Tibial artery (tissue), 4 donors: Measurements from ENCODE around the gene ATG14.

ENCODE experiments used
- DNase-seq, 2 donors: peaks; one replicate each; pipeline ENCODE4 v3.0.0-alpha.2; 2019
- H3K27ac ChIP-seq, 2 donors: fragments of 200-600 bp; sonication (generic) in 1 of 2; 1 replicate in 1 of 2; 2 replicates in 1 of 2; pipeline ENCODE4 v1.5.1; 2018 to 2019; ENCODE audit warnings: mild to moderate bottlenecking in 1 of 2
- H3K27me3 ChIP-seq, 2 donors: fragments of 200-600 bp; sonication (generic) in 1 of 2; one replicate each; pipeline versions ENCODE4 v1.5.1 to v1.6.0; 2016 to 2019
- H3K36me3 ChIP-seq, 3 donors: fragments of 200-600 bp; sonication (generic) in 2 of 3; one replicate each; pipeline ENCODE4 v1.5.1; 2016 to 2019; ENCODE audit warnings: mild to moderate bottlenecking in 2 of 3
- H3K4me1 ChIP-seq, 4 donors: fragments of 200-600 bp; sonication (generic) in 2 of 4; 1 replicate in 3 of 4; 2 replicates in 1 of 4; pipeline ENCODE4 v1.5.1; 2016 to 2019
- H3K4me3 ChIP-seq, 2 donors: fragments of 200-600 bp; sonication (generic) in 1 of 2; 1 replicate in 1 of 2; 2 replicates in 1 of 2; pipeline ENCODE4 v1.5.1; 2018 to 2019; ENCODE audit warnings: mild to moderate bottlenecking in 2 of 2
- H3K9me3 ChIP-seq, 3 donors: fragments of 200-600 bp; sonication (generic) in 1 of 3; one replicate each; pipeline ENCODE4 v1.5.1; 2016 to 2019
- CTCF ChIP-seq, 2 experiments: fragments of 200-600 bp in 1 of 2; fragments of 450-650 bp in 1 of 2; IDR thresholded peaks; one replicate each; pipeline ENCODE4 v1.5.1; 2017 to 2019; ENCODE audit warnings: antibody characterized with exemption in 2 of 2, mild to moderate bottlenecking in 1 of 2, moderate library complexity in 1 of 2
- intact Hi-C: fragments of 100-400 bp; cut with DNase I; formaldehyde crosslinking; loops from one replicate; pipeline ENCODE4 v1.15.0; 2023; ENCODE audit warnings: low total_unique reads

The ATG14 gene

GRCh38 chr14:55381040-55381439, 30.6 kb downstream of the ATG14 start:
- H3K4me3 ChIP-seq, result no peak overlapping the region
- peak overlapping the region; percentile 24 to 82 for H3K27ac ChIP-seq
- no peaks in the 10 kb centered on the region for H3K27me3 ChIP-seq
- H3K36me3 ChIP-seq, result peaks cover 59 to 85% (median 67%) of the 10 kb centered on the region in 3 donors
- intact Hi-C loops, result no loop called here
- no peaks in the 10 kb centered on the region for H3K9me3 ChIP-seq
- no peak for TF ChIP-seq CTCF (IDR thresholded peaks at IDR 0.05)
- peaks cover 0 to 34% (median 5%) of the 10 kb centered on the region in 4 donors for H3K4me1 ChIP-seq
- DNase-seq, result no peak

GRCh38 chr14:55377236-55377635, 34.4 kb downstream of the ATG14 start:
- no peak for TF ChIP-seq CTCF (IDR thresholded peaks at IDR 0.05)
- Histone ChIP-seq H3K27me3 (no peaks in the 10 kb centered on the region), H3K9me3 (no peaks in the 10 kb centered on the region), H3K36me3 (peaks cover 57 to 77% (median 71%) of the 10 kb centered on the region in 3 donors), H3K27ac (no peak overlapping the region), H3K4me1 (peaks cover 0 to 5% (median 3%) of the 10 kb centered on the region in 4 donors), H3K4me3 (no peak overlapping the region)
- intact Hi-C loops, result no loop called here
- no peak for DNase-seq

- Histone ChIP-seq H3K4me3 (no peak overlapping the region), H3K9me3 (no peaks in the 10 kb centered on the region), H3K27ac (no peak overlapping the region), H3K36me3 (peaks cover 44 to 73% (median 57%) of the 10 kb centered on the region in 3 donors), H3K27me3 (no peaks in the 10 kb centered on the region), H3K4me1 (no peaks in the 10 kb centered on the region)
- no peak for TF ChIP-seq CTCF (IDR thresholded peaks at IDR 0.05)
- DNase-seq, result no peak
- intact Hi-C loops, result no loop called here
These were observed 36.9 kb downstream of the ATG14 start for GRCh38 chr14:55374771-55375170.

GRCh38 chr14:55373784-55374705, 37.6 kb downstream of the ATG14 start:
- Histone ChIP-seq H3K4me3 (no peak overlapping the region), H3K36me3 (peaks cover 44 to 73% (median 59%) of the 10 kb centered on the region in 3 donors), H3K27ac (no peak overlapping the region), H3K27me3 (no peaks in the 10 kb centered on the region), H3K9me3 (no peaks in the 10 kb centered on the region), H3K4me1 (no peaks in the 10 kb centered on the region)
- no peak for DNase-seq
- intact Hi-C loops, result no loop called here
- no peak for TF ChIP-seq CTCF (IDR thresholded peaks at IDR 0.05)

- Histone ChIP-seq H3K27me3 (no peaks in the 10 kb centered on the region), H3K36me3 (peaks cover 48 to 73% (median 59%) of the 10 kb centered on the region in 3 donors), H3K27ac (no peak overlapping the region), H3K4me3 (no peak overlapping the region), H3K9me3 (no peaks in the 10 kb centered on the region), H3K4me1 (no peaks in the 10 kb centered on the region)
- no peak for TF ChIP-seq CTCF (IDR thresholded peaks at IDR 0.05)
- intact Hi-C loops, result no loop called here
- no peak for DNase-seq
These were observed 38.8 kb downstream of the ATG14 start for GRCh38 chr14:55372825-55373224.
